ELR (cell line): ENCODE measurements around the gene AAR2.

ENCODE experiments used
- DNase-seq: peaks from one replicate; pipeline ENCODE4 v3.0.0-alpha.2; 2015; ENCODE audit warnings: low read depth

AAR2 gene

DNA sequence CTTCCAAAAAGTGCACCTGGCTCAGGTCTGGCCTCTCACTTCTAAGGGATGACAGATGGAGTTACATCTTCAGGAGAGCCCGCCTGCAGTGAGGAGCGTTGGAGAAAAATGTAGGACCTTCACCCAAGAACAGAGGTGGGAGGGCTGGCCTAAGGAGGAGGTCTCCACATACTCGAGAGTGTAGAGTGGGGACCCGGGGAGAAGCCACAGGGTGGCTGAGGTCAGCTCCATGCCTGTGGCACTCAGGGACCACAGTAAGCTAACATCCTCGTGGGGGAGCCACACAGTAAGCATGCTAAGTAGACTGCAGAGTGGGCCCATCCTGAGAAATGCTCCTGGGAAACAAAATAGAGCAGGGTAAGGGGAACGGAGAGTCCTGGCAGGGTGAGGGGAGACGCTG lies 24.0 kb downstream of the AAR2 start:
- DNase-seq: no peak

DNA sequence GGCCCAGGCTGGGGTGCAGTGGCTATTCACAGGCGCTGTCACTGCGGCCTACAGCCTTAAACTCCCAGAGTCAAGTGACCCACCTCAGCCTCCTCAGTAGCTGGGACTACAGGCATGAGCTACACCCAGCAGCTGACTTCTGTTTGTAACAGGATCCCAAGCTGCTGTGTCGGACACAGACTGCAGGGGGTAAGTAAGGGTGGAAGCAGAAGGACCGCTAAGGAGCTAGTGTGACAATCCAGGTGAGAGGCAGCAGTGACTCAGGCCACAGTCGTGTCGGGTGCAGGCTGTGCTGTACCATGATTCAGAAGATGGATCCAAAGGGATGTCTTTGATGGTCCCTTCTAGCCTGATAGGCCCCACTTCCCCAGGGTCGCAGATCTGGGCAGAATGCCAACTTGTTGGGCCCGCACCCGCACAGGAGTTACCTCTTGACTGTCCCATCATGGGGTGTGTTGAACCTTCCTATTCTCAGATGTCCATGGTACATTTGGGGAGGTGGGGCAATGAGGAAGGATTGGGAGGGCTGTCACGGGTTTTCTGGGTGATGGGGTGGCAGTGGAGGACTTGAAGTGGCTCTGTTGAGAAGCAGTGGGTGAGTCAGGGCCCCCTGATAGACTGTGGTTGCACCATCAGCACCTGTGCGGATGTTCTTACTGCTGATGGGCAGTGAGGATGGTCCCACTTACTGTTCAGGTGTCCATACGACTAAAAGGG lies 25.3 kb downstream of the AAR2 start:
- no peak for DNase-seq

DNA sequence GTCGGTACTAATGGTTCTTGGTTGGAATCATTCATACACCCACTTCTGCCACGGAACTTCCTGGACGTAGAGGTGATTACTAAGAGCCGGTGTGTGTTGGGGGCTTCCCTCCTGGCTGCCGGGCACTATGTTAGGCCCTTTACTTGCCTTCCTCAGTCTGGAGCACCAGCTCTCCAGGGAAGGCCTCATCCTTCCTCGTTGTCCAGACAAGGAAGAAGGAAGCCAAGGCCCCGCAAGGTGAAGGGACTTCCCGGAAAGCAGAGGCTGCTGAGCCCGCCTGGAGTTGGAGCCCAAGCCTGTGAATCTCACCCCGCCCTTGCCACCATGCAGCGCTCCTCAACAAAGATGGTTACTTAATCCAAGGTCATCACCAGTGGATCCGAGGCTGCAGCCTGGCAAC lies 26.2 kb downstream of the AAR2 start:
- DNase-seq: no peak

DNA sequence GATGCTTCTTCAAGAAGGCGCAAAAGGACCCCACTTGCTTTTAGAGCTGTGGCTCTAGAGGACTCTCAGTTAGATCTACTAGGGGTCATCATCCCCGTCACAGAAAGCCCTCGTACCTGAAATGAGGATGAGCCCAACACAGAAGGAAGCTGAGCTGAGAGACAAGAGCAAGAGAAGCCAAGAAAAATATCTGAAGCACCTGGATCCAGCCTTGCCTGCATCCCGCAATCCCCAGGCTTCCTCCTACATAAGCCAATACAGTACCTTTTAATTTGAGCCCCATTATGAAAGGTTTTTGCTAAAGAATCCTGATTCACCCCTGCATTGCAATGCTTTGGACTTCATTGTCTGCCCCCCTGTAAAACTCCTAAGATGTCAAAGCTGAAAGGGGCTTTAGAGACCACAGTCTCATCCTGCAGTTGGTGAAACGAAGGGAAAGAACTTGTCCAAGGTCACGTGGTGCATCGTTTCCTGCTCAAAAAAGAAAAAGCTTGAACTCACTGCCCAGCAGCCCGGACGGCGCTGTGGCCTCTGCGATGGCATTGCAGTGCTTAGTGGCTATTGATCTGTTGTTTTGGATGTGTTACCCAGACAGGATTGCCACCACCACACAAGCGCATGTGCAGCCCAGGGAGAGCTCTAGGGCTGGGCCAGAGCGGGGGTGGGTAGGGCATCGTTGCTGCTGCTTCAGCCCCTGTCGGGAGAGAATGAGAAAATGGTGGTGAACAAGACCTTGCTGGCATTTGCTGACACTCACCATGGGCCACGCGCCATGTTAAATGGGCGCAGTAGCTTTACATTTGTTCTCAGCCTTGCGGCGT lies 28.4 kb downstream of the AAR2 start:
- DNase-seq: no peak

DNA sequence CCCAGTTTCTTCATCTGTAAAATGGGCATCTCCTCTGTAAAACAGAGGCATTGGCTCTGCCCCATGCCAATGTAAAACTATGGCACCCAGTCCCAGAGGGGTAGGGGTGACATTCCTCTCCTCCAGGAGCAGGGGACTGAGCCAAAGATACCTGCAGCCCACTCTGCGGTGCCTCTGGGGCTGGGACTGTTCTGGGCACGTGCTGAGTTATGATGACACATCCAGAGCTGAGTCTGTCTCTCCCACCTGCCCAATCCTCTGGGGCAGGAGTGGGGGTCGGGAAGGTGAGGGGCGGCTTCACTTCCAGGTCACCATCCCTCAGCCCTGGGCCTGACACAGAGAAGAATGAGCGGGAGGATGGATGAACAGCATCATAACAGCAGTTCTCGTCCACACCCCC lies 29.9 kb downstream of the AAR2 start:
- DNase-seq: no peak

DNA sequence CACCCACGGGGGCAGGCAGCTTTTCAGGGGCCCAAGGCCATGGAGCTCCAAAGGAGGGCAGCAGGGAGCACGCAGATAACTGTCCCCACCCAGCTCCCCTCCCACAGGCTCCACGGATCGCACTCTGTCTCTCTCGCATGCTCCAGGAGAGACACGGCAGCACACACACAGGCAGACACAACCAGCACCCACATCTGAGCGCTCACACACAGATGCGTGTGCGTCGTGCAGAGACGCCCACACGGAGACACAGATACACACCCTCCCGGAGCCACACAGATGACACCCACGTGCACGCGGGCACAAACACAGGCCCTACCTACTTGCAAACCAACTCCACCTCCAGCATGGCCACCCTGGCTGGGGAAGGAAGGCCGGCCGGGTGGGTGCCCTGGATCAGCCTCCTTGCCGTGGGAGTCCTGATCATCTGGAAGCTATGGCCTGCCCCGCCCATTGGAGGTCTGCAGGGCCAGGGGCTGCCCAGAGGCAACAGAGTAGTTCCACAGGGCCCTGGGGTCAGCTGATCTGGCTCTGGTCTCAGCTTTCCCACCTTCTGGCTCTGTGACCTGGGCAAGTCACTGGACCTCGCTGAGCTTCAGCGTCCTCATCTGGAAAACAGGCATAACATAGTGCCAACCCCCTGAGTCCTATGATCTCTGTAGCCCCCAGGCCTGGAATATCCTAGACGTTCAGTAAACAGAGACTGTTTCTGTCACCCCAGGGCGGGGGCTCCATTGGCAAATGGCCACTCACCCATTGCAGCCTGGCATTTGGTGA lies 31.5 kb downstream of the AAR2 start:
- DNase-seq: no peak

DNA sequence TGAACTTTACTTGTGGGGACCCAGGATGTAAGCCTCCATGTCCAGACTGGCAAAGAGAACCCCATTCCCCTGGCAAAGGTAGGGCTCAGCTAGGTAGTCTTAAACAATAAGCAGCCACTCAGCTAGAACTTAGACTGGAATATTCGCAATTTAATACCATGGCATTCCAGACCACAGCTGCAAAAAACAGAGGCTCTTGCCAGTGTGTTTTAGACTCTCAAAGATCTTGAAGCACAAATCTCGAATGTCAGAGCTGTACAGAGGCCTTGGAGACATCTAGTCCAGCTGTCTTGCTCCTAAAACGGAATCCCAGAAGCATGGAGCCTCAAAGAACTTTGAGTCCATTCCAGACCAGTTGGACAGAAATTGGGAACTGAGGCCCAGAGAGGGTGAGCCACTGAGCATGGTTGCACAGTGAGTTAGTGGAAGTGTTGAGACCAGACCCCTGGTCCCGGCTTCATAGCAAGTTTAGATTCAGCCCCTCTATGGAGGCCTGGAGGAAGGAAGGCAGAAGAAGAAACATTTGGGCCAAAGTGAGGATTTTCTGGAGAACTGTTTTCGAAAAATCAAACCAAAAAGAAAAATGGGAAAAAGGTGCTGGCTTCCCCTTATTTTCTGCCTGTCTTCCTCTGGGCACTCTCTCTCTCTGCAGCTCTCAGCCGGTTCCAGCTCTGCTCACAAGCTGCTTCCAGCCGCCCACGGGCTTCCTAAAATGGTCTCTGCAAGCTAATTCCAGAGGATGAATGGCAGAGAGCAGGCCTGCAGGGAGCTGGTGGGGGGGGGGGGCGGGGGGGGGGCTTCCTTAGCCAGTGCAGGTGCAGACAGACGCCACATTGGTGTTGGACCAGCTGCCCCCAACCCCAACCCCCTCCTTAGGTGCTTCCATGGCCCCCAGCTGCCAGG lies 32.4 kb downstream of the AAR2 start:
- no peak for DNase-seq

DNA sequence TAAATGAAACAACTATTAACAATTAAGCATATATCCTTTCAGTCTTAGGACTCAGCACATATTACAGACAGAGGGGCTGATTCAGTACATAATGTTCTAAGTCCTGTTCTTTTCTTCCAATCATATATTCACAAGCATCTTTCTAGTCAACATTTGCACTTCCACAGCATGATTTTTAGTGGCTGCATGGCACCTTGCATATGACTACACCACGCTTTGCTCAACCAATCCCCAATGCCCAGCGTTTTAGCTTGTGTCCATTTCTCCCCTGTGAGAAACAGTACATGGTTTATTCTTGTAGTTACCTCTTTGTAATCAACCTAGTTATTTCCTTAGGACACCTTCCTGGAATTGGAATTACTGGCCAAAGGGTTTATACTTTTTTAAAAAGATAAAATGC lies 33.2 kb downstream of the AAR2 start:
- no peak for DNase-seq

DNA sequence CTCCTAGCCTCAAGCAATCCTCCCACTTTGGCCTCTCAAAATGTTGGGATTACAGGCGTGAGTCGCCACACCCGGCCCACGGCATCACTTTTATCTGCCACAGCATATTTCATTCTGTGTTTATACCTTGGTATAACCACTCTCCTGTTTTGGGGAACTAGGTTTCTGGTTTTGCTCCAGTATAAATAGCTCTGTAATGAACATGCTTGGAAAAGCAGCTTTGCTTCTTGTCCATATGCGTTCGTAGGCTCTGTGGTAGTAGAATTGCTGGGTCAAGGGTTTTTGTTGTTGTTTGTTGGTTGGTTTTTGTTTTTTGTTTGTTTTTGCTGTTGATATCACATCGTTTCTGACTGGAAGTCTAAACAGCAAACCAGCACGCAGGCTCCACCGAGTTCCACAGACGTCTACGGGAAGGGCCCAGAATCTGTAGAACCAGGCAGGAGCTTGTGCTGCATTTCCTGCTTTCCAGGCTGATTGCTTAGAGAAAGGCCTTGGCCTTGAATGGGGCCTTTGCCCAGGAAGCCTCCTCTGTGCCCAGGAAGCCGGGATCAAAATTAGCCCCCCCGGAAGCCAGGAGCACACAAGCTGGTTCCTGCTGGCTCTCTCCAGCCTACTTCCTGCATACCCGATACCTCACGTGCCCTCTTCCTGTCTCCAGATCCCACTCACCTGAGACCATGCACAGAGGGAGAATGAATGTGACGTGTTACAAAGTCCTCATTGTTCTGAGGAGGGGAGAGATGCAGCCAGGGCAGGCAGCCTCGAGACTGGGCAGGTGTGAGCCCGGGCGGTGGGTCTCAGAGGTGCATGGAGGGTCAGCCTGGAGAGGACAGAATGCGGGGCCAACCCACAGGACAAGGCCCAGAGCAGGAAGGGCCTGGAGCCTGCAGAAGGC lies 34.7 kb downstream of the AAR2 start:
- DNase-seq: no peak

DNA sequence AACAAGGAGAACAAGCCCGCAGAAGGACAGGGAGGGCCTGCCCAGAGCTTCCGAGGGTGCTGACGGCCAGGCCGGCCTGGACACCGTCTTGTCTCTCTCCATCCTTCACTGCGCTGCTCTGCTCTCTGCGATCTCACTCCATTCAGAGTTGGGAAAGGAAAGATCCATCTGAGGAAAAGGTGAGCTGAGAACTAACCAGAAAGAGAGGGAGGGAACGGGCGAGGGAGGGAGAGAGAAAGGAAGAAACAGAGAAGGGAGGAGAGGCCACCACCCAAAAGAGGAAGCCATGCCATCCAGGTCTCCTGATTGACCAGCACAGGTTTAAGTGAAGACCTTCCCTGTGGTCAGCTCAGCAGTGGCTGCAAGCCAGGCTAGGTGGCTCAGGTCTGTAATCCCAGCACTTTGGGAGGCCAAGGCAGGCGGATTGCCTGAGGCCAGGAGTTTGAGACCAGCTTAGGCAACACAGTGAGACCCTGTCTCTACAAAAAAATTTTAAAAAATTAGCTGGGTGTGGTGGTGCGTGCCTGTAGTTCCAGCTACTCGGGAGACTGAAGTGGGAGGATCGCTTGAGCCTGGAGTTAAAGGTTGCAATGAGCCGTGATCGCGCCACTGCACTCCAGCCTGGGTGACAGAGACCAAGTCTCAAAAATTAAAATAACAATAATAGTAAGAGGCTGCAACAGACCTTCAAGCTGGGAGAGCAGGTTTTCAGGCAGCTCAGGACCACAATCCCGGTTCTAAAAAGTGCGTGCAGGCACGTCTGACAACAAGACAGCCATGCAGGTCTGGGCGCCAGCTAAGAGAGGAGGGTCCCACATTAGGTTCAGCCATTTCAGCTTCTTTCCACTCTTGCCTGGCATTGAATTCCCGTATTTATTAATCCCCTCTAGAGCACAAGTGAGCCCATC lies 35.6 kb downstream of the AAR2 start:
- DNase-seq: no peak

DNA sequence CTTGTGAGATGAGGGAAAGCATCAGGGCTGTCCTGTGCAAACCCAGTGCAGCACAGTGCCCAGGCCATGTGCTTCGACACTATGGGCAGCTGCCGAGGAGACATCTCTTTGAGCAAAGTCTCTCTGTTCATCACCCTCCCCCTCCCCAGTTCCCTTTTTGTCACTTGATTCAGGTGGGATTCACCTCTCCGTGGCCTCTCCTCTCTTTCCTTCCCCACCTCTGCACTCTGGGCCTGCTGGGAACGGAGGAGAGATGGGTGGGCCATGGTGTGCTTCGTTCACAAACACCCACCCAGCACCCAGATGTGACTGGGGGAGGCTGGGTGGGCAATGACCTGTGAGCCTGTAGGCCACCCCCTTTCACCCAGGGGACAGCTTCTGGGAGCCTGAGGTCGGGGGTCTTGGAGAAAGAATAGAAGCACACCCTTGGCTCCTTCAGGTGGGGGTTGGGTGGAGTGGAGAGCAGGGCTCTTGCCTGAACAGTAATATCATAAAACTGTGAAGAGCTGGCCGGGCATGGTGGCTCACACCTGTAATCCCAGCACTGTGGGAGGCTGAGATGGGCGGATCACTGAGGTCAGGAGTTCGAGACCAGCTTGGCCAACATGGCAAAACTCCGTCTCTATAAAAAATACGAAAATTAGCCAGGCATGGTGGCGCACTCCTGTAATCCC lies 36.4 kb downstream of the AAR2 start:
- no peak for DNase-seq

DNA sequence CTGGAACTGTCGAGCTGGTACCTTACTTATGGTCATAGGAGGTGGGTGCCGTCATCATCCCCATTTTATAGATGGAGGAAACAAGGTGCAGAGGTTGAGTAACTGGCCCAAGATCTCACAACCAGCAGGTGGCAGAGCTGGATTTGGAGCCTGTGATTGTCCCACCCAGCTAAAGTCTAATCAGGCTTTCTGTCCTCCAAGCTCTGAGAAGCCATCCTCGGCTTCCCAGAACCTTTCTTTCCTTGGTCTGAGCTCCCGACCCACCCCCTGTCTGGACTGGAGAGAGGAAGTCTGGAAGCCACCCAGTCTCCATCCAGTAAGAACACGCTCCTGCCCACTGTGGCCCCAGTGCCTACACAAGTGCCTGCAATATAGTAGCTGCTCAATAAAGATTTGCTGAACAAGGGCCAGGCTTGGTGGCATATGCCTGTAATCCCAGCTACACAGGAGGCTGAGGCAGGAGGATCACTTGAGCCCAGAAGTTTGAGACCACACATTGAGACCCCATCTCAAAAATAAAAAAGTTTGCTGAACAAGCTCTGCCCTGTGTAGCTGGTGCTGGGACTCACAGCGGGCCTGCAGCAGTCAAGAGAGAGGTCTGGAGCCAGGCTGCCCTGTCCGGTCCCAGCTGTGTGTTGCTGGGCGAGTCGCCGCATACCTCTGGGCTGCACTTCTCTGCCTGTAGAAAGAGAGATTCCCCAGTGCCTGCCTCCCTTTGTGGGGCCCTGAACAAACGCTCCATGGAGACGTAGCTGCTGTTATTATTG lies 37.3 kb downstream of the AAR2 start:
- peak; percentile 63 for DNase-seq

DNA sequence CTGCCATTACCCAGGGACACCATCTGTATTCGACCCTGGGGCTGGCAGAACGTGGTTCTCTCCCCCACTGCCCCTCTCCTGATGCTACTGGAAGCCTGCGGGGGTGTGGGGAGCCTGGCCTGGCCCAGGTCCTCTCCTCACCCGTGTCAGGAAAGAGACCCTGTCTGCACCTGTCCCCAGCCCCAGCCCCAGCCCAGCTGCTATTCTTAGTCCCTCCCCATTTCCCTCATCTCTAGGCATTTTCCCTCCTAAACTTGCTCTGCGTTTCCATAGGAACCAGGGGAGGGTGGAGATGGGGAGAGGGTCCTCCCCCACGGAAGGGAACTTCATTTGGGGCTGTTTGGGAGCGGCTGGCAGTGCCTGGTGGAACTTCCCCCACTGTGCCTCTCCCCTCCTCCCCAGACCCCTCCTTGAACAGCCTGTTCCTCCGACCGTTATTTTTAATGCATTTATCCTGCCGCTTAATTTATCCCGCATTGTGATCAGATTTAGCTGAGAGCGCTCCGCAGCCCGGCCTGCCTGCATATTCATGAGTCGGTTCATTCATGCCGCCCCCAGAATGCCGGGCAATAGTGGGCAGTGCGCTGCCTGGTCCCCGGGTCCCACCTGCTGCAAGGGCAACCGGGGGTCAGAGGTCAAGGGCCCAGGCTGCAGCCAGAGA lies 38.0 kb downstream of the AAR2 start:
- DNase-seq: no peak

DNA sequence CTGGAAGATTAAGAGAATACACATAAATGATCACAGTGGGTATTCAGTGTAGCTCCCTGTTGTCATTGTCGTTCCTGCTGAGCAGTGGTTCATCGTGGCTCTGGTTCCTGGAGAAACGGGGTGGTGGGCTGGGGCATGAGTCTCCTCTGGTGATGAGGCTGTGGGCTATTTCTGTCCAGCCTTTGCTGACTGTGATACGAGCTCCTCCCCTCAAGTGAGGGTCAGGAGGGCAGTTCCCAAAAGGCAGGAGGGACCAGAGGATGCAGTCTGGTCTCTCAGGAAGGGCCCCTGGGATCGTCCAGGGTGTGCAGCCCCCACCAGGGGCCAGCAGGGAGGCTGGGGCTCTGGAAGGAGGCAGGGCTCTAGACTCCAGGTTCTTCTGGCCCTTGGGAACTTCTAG lies 38.7 kb downstream of the AAR2 start:
- no peak for DNase-seq

DNA sequence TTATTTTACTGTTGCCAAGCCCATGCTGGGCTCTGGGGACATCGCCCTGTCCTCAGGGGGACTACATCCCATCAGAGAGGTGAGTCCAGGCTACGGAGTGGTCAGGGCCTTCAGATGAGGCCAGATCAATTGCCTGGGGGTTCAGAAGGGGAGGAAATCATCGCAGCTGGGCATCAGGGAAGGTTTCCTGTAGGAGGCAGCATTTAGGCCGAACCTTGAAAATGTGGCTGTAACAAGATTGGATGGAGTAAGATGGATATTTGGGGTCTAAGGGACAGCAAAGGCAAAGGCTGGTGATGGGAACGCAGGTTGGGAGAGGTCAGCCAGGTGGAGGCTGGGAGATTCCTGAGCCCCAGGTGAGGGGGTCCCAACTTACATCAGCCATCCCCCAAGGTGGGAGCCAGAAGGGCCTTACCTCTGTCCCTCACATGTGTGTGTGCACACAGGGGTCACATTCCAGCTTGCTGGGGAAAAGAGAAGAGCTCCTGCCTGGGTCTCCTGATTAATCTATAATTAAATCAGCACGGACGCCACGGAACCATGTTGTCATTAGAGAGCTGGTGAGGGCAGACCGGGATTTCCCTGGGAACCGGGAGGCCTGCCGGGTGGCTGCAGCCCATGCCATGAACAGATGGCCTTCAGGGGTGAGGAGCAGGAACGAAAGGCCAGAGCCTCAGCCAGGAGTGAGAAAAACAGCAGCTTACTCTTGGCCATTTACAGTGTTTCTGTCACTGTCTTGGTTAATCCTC lies 39.3 kb downstream of the AAR2 start:
- DNase-seq: no peak

DNA sequence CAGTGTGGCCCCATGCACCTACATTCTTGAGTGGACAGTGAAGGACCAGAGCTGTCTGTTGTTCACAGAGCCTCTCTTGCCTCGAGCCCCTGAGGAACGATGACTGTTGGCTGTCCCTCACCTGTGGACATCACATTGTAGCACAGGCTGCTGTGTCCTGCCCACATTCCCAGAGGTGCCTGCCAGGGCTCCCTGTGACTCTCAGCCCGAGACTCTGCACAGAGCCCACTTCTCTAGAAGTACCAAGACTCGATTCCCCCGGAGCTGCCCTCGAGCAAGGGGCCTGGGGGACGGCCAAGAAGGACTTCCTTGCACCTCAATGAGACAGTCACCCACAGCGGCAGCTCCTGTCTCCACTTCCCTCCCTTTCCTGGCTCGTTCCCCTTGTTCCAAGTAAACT lies 41.3 kb downstream of the AAR2 start:
- no peak for DNase-seq

DNA sequence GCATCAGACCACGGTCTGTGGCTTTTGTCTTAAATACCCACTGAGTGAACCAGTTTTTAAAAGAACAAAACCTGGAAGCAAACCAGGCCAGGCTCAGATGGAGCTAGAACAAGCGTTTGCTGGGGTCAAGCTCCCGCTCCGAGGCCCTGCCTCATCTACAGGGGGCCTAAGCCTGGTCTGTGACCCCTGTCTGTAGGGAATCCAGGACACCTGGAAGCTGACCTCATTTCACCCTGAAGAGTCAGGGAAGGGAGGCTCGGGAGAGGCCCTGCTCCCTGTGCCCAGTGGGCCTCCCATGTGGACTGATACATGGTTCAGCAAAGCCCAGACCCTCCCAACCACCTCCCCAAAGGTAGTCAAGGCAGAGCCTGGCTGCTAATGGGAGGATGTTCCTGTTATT lies 43.1 kb downstream of the AAR2 start:
- no peak for DNase-seq
